Measurements from ENCODE around the gene ZNF813. TPM values are rescaled to one million over a fixed set of nuclear protein-coding genes. Genes with fewer than 3 reads are reported as not detected.

ZNF813 gene
- total and polyA plus RNA-seq, 9 of the 15 experiments (the other 6 are each of a cell fraction or from before 2014, with no cell fraction given) = 1.3 to 8.0 (median 5.3) TPM

GRCh38 chr19:53517114-53517741 is 49.7 kb downstream of the ZNF813 start (continued):
- TF ChIP-seq, protein P1, sequence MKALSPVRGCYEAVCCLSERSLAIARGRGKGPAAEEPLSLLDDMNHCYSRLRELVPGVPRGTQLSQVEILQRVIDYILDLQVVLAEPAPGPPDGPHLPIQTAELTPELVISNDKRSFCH (CRISPR knock-in tag; IDR thresholded peaks at IDR 0.05) = peak; percentile 93
- TF ChIP-seq, protein P1 (tag; IDR thresholded peaks at IDR 0.05) = peak; percentile 76
- no peak for TF ChIP-seq ZNF217 (CRISPR knock-in tag; IDR thresholded peaks at IDR 0.05)
- no peak for TF ChIP-seq HCFC1 (IDR thresholded peaks at IDR 0.05; ENCODE audit: low read depth, low read length)
- TF ChIP-seq, protein P2, sequence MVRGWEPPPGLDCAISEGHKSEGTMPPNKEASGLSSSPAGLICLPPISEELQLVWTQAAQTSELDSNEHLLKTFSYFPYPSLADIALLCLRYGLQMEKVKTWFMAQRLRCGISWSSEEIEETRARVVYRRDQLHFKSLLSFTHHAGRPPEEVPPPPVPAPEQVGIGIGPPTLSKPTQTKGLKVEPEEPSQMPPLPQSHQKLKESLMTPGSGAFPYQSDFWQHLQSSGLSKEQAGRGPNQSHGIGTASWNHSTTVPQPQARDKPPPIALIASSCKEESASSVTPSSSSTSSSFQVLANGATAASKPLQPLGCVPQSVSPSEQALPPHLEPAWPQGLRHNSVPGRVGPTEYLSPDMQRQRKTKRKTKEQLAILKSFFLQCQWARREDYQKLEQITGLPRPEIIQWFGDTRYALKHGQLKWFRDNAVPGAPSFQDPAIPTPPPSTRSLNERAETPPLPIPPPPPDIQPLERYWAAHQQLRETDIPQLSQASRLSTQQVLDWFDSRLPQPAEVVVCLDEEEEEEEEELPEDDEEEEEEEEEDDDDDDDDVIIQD (CRISPR knock-in tag; IDR thresholded peaks at IDR 0.05) = peak; percentile 93; the same call in 1 of the 2 replicates
- TF ChIP-seq DIDO1 (tag; IDR thresholded peaks at IDR 0.05; ENCODE audit: low read depth) = peak; percentile 97
- peak; percentile 80 for TF ChIP-seq ZNF134 (CRISPR knock-in tag; conservative IDR thresholded peaks at IDR 0.05)
- no peak for TF ChIP-seq TARDBP (IDR thresholded peaks at IDR 0.05)
- TF ChIP-seq ZNF408 (CRISPR knock-in tag; IDR thresholded peaks at IDR 0.05; ENCODE audit: low read depth) = no peak
- TF ChIP-seq ZNF511 (CRISPR knock-in tag; IDR thresholded peaks at IDR 0.05) = no peak
- no peak for TF ChIP-seq ZNF77 (CRISPR knock-in tag; IDR thresholded peaks at IDR 0.05)
- no peak for TF ChIP-seq STAG1 (CRISPR knock-in tag; IDR thresholded peaks at IDR 0.05; ENCODE audit: borderline replicate concordance)
- TF ChIP-seq SOX6 (IDR thresholded peaks at IDR 0.05) = peak; percentile 53
- no peak for TF ChIP-seq XRCC5 (IDR thresholded peaks at IDR 0.05; ENCODE audit: low read depth, low read length)
- TF ChIP-seq ZNF436 (CRISPR knock-in tag; IDR thresholded peaks at IDR 0.05) = no peak
- TF ChIP-seq SP2 (IDR thresholded peaks at IDR 0.05; ENCODE audit: extremely low read depth, low read depth, low read length, poor library complexity, severe bottlenecking) = no peak
- TF ChIP-seq GTF2E2 (tag; IDR thresholded peaks at IDR 0.05) = no peak
- TF ChIP-seq ZNF282 (CRISPR knock-in tag; IDR thresholded peaks at IDR 0.05) = no peak
- TF ChIP-seq, protein P3, sequence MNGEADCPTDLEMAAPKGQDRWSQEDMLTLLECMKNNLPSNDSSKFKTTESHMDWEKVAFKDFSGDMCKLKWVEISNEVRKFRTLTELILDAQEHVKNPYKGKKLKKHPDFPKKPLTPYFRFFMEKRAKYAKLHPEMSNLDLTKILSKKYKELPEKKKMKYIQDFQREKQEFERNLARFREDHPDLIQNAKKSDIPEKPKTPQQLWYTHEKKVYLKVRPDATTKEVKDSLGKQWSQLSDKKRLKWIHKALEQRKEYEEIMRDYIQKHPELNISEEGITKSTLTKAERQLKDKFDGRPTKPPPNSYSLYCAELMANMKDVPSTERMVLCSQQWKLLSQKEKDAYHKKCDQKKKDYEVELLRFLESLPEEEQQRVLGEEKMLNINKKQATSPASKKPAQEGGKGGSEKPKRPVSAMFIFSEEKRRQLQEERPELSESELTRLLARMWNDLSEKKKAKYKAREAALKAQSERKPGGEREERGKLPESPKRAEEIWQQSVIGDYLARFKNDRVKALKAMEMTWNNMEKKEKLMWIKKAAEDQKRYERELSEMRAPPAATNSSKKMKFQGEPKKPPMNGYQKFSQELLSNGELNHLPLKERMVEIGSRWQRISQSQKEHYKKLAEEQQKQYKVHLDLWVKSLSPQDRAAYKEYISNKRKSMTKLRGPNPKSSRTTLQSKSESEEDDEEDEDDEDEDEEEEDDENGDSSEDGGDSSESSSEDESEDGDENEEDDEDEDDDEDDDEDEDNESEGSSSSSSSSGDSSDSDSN (IDR thresholded peaks at IDR 0.05; ENCODE audit: borderline replicate concordance in 1 of 2, low read depth in 2 of 2, low read length in 2 of 2) = no peak
- no peak for TF ChIP-seq ZNF184 (CRISPR knock-in tag; IDR thresholded peaks at IDR 0.05)
- TF ChIP-seq PHTF2 (CRISPR knock-in tag; IDR thresholded peaks at IDR 0.05) = no peak
- TF ChIP-seq NR2F6 (CRISPR knock-in tag; IDR thresholded peaks at IDR 0.05) = peak; percentile 91
- peak; percentile 82; the same call in 1 of the 2 replicates for TF ChIP-seq ZBTB26 (CRISPR knock-in tag; IDR thresholded peaks at IDR 0.05)
- no peak for TF ChIP-seq SMC3 (conservative IDR thresholded peaks at IDR 0.05; ENCODE audit: insufficient read depth, low read depth, low read length)
- TF ChIP-seq MYNN (IDR thresholded peaks at IDR 0.05) = no peak
- TF ChIP-seq MYNN (CRISPR knock-in tag; IDR thresholded peaks at IDR 0.05) = no peak

Data from K562 (cell line).